Raji (cell line): ENCODE results near the gene KRT24.

ENCODE experiments used
- POLR2A ChIP-seq: IDR thresholded peaks from 2 replicates; pipeline ENCODE4 v1.6.1; 2011; ENCODE audit warnings: low read depth, low read length, control low read depth; ENCODE audit not compliant: insufficient read depth

The KRT24 gene

GRCh38 chr17:40699371-40699770, 4.2 kb downstream of the KRT24 start:
- no peak for TF ChIP-seq POLR2A

GRCh38 chr17:40697297-40697696, 6.3 kb downstream of the KRT24 start:
- no peak for TF ChIP-seq POLR2A

GRCh38 chr17:40696651-40697072, 6.9 kb downstream of the KRT24 start:
- no peak for TF ChIP-seq POLR2A

GRCh38 chr17:40695874-40696472, 7.6 kb downstream of the KRT24 start:
- no peak for TF ChIP-seq POLR2A

- TF ChIP-seq POLR2A = no peak
Observed at GRCh38 chr17:40694584-40694983, 9.0 kb downstream of the KRT24 start.

- TF ChIP-seq POLR2A = no peak
Observed at GRCh38 chr17:40687106-40687505, 16.4 kb downstream of the KRT24 start.

- no peak for TF ChIP-seq POLR2A
Observed at GRCh38 chr17:40686192-40686591, 17.4 kb downstream of the KRT24 start.

- no peak for TF ChIP-seq POLR2A
Observed at GRCh38 chr17:40680998-40681397, 22.6 kb downstream of the KRT24 start.

- TF ChIP-seq POLR2A = no peak
Observed at GRCh38 chr17:40679523-40679907, 24.0 kb downstream of the KRT24 start.

- no peak for TF ChIP-seq POLR2A
Observed at GRCh38 chr17:40678902-40679522, 24.5 kb downstream of the KRT24 start.

GRCh38 chr17:40675905-40676304, 27.6 kb downstream of the KRT24 start:
- no peak for TF ChIP-seq POLR2A

- TF ChIP-seq POLR2A = no peak
Observed at GRCh38 chr17:40672654-40673053, 30.9 kb downstream of the KRT24 start.

- no peak for TF ChIP-seq POLR2A
Observed at GRCh38 chr17:40671282-40671681, 32.3 kb downstream of the KRT24 start.

- no peak for TF ChIP-seq POLR2A
Observed at GRCh38 chr17:40666331-40666730, 37.2 kb downstream of the KRT24 start.

GRCh38 chr17:40664582-40665333, 38.8 kb downstream of the KRT24 start, which contains the start of gene KRT222:
Gene KRT222, minus strand, starts transcription at chr17:40665177. Its CDS starts 78 bp downstream, at chr17:40665099.
- no peak for TF ChIP-seq POLR2A

GRCh38 chr17:40663252-40663651, 40.3 kb downstream of the KRT24 start:
- TF ChIP-seq POLR2A = no peak
